H7 (cell line): ENCODE measurements around the gene CAMKK1. TPM values are rescaled to one million over a fixed set of nuclear protein-coding genes. Genes with fewer than 3 reads are reported as not detected.

Experiments used
- DNase-seq: peaks from one replicate; pipeline ENCODE4 v3.0.0; 2012
- H3K27me3 ChIP-seq: 2 replicates; pipeline ENCODE4 v1.6.0; 2011; ENCODE audit warnings: mild to moderate bottlenecking, low read length; ENCODE audit not compliant: control insufficient read depth, insufficient read depth
- H3K36me3 ChIP-seq: replicated peaks from 2 replicates; pipeline ENCODE4 v1.5.1; 2011; ENCODE audit warnings: low read length; ENCODE audit not compliant: control insufficient read depth, insufficient read depth
- H3K4me3 ChIP-seq: 2 replicates; pipeline ENCODE4 v1.5.1; 2011; ENCODE audit warnings: low read depth, mild to moderate bottlenecking, control low read depth, low read length, moderate library complexity; ENCODE audit not compliant: insufficient read depth
- total RNA-seq: library from RNA; depleted of rRNA; stranded (reverse); fragments of >200 nt; shearing (Covaris generic); gene quantifications from 2 replicates; pipeline ENCODE4 v1.2.3, GENCODE V29; 2014; rRNA removed

CAMKK1 gene
- total RNA-seq, result 6.0 and 6.7 TPM in 2 replicates

DNA sequence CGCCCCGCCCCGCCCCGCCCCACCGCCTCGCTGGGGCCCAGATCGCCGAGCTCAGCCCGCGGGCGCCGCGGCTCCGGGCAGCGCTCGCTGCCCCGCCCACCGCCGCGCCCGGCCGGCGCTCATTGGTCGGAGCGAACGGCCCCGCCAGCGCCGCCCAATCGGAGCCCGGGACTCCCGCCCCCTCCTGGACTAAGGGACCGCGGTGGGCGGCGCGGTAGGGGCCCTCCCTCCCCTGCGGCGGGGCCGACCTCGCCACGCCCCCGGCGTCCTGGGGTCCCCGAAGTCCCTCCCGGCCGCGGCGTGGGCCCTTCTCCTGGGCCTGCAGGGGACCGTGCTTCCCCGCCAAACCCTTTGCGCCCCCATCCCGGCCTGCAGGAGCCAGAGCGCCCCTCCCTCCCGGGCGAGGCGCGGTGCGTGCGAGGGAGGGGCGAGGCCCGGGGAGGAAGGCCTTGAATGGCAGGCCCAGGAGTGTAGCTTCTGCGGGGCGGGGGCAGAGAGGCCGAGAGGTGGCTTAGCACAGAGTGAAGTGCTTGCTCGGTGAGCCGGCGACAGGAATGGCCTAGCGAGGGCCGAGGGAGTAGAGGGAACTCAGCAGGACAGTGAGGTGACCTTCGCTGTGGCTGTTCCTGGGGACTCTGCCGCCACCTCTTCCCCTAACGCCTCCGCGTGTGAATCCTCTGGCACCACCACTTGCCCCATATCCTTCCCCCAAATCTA is at the start of gene CAMKK1:
TSS of gene CAMKK1 (minus strand) at position 51 of the 717 bp plus-strand sequence. CDS start 7,366 bp downstream, outside the sequence.
- Histone ChIP-seq H3K27me3 (peaks cover 4% of the 10 kb centered on the region), H3K36me3 (no peaks in the 10 kb centered on the region), H3K4me3 (peak within 1 kb of the TSS; percentile 86)
- peak; percentile 100 for DNase-seq

DNA sequence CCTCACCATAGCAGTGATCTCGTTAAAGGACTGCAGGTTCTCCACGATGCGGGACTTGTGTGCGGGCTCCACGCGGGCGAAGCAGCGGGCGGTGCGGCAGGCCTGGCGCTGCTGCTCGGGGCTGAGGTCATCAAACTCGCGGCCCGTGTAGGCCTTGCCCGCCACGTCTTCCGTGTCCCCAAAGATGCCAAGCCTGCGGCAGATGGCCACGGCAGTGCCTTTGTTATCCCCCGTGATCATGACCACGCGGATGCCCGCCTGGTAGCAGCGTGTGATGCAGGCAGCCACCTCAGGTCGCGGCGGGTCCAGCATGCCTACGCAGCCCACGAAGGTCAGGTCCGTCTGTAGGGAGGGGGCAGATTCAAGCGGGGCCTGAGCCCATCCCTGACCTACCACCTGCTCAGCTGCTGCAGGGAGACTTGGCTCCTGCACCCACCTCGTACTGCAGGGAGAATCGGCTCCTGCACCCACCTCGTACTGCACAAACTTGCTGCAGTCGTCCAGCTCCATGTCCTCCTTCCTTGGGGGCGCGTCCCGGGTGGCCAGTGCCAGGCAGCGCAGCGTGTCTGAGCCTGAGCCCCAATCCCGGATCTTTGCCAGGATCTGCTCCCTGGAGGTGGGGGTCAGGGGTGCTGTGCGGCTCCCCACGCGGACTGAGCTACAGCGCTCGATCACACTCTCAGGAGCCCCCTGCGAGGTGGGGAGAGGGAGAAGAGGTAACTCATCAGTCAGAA is 48.3 kb upstream of the CAMKK1 start:
- H3K27me3 ChIP-seq, result no peaks in the 10 kb centered on the region; the same call in 1 of the 2 replicates
- H3K36me3 ChIP-seq, result peaks cover 4% of the 10 kb centered on the region
- DNase-seq, result no peak
- no peak overlapping the region for H3K4me3 ChIP-seq

DNA sequence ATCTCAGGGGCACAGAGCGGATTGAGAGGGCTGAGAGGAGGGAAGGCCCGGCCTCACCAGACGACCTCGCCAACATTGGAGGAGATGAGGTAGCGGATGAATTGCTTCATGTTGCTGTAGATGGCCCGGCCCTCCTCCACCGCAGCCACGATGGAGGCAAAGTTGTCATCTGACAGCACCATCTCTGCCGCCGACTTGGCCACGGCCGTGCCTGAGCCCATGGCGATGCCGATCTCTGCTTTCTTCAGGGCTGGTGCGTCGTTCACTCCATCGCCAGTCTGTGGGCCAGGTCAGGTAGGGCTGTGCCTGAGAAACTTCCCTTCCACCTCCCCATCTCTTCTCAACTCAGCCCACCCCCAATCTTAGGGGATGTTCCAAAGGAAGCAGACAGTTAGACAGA is 44.5 kb upstream of the CAMKK1 start:
- Histone ChIP-seq H3K4me3 (no peak overlapping the region), H3K36me3 (peaks cover 3% of the 10 kb centered on the region; the same call in 1 of the 2 replicates), H3K27me3 (no peaks in the 10 kb centered on the region)
- DNase-seq, result no peak

DNA sequence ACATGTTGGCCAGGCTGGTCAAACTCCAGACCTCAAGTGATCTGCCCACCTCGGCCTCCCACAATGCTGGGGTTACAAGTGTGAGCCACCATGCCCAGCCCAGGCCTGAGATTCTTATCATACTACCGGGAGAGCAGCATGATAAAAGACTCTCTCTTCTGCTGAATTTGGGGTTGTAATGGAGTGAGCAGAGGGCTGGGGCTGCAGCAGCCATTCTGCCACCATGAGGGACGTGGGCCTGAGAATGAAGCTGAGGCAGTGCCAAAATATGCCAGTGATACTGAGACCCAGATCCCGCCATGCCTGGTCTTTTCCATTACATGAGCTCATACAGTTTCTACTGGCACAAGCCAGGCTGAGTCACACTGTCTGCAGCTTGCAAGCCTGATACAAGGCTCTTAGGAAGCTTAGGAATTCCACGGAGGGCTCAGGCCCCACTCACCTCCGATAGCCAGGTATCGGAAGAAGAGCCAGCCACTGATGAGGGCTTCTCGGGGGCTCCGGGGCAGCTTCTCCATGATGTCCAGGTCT is 43.0 kb upstream of the CAMKK1 start:
- no peak overlapping the region for H3K4me3 ChIP-seq
- no peaks in the 10 kb centered on the region for H3K27me3 ChIP-seq
- H3K36me3 ChIP-seq, result peaks cover 3% of the 10 kb centered on the region; the same call in 1 of the 2 replicates
- DNase-seq, result no peak

DNA sequence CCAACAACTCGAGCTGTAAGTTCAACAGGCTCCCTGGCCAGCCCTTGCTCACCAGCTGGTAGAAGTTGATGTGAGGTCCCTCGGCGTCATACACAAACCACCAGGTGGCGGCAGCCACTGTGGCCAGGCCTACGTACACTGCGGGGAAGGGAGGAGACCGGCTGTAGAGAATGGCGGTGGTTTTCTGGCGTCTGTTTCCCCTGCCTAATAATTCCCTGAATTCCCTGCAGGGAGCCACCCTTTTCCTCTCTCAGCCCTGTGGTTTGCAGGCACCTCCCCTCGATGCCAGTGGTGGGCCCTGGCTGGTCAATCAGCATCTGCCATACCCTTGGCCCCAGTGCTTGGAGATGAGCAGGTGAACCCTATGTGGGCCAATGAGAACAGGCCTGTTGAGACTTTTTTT is 42.3 kb upstream of the CAMKK1 start:
- 0 out of 2 replicates have a peak, but pooled peaks cover 3% of the 10 kb centered on the region for H3K36me3 ChIP-seq
- H3K4me3 ChIP-seq, result no peak overlapping the region
- DNase-seq, result peak; percentile 92
- H3K27me3 ChIP-seq, result no peaks in the 10 kb centered on the region

DNA sequence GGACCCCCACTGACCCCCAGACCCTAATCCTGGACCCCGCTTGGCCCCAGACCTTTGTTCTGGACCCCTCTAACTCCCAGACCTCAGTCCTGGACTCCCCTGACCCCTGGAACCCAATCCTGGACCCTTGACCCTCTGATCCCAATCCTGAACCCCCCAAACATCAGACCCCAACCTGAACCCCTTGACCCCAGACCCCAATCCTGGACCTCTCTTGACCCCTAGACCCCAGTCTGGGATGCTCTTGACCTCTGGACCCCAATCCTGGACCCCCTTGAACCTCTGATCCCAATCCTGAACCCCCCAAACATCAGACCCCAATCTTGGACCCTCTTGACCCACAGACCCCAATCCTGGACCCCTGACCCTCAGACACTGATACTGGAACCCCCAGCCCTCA is 36.9 kb upstream of the CAMKK1 start:
- Histone ChIP-seq H3K4me3 (no peak overlapping the region), H3K36me3 (0 out of 2 replicates have a peak, but pooled peaks cover 1% of the 10 kb centered on the region), H3K27me3 (no peaks in the 10 kb centered on the region)
- no peak for DNase-seq

DNA sequence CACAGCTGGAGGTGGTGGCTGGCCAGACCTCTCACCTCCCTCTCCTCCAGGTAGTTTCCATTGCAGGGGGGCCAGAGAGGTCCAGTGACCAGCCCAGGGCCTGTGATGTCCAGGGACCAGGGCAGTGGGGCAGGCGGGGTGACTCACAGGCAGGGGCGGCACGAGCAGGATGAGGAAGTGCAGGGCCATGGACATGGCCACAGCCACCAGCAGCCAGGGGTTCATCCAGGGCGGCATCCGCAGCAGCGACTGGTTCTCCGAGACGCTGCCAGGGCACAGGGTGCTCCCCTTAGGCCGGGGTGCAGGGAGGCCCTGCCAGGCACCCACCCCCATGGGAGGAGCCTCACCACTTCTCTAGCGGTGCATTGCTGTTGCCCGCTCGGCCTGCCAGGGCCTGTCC is 36.3 kb upstream of the CAMKK1 start:
- DNase-seq, result no peak
- Histone ChIP-seq H3K27me3 (no peaks in the 10 kb centered on the region), H3K4me3 (no peak overlapping the region), H3K36me3 (0 out of 2 replicates have a peak, but pooled peaks cover 1% of the 10 kb centered on the region)

DNA sequence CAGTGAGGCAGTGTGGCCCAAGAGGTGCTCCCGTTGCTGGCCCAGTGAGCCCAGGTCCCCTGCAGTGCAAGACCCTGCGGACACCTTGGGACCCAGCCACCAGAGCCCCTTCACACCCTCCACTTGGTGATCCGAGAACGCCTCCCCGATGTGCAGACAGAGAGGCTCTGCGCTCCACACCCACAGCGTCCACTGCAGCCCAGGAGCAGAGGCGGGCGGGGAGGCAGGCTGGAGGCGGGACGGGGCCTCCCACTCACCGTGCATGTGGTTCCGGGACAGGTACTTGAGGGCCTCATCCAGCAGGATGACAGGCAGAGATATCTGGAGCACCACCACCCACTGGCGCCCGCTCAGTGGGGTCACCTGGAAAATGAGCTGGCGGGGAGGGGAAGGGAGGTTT is 35.6 kb upstream of the CAMKK1 start:
- no peaks in the 10 kb centered on the region for H3K27me3 ChIP-seq
- DNase-seq, result no peak
- H3K36me3 ChIP-seq, result 0 out of 2 replicates have a peak, but pooled peaks cover 1% of the 10 kb centered on the region
- no peak overlapping the region for H3K4me3 ChIP-seq

DNA sequence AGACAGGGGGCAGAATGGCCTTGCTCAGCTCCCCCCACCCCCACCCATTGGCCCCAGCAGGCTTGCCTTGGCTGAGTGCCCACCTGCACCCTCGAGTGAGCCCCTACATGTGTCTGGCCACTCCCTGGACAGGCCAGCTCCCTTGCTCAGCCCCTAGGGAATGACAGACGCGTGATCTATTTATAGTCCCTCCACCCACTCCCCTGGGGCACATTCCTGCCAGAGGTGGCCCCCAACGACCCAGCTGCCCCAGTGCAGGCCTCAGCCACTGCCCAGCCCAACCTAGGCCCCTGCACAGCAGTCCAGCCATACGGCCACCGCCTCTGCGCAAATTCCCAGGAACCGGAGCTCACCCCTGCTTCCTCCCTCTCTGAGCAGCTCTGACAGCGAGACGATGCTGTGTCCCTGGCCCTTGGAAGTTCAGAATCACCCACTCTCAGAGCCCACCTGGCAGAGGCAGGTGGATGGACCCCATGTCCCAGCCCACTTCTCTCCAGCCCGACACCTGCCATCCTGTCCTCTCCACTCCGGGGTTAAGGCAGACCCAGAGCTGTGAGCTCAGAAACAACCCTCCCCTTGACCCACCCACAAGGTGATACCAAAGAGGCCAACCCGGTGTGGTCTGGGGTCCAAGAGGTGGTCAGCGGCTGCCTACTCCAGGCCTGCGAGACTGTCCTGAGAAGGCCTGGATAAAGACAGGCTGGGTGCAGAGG is 34.9 kb upstream of the CAMKK1 start:
- H3K4me3 ChIP-seq, result no peak overlapping the region
- DNase-seq, result no peak
- H3K27me3 ChIP-seq, result no peaks in the 10 kb centered on the region
- 0 out of 2 replicates have a peak, but pooled peaks cover 1% of the 10 kb centered on the region for H3K36me3 ChIP-seq

DNA sequence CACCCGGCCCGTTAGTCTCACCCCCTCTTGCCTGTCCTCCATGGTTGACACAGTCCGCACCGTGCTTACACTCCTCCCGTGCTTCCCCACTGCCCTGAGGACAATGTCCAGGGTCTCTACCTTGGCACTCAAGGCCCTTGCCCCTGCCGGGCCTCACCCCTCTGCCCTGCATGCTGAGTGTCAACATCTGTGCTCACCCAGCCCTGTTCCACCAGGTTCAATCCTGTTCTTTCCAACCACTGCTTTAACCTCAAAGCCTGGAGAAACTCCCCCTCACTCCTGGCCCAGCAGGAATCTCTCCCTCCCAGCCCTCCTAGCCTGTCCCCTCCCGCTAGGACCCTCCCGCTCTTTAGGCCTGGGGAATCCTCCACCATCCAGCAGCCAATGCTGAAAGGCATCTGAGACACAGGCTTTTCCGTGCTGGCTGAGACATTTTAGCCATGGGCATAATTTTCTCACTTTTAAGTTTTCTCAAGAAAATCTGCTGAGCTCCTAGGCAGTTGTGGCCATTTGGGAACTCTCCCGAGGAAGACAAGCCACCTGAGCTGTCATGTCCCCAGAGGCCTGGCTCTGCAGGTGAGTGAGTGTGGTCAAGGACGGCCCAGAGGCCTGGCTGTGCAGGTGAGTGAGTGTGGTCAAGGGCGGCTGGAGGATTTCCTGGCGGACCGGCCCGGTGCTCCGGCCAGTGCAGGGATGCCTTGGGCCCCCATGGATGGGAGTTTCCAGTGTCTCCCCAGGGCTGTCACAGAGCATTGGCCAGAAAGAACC is 34.2 kb upstream of the CAMKK1 start:
- H3K36me3 ChIP-seq, result 0 out of 2 replicates have a peak, but pooled peaks cover 1% of the 10 kb centered on the region
- H3K27me3 ChIP-seq, result no peaks in the 10 kb centered on the region
- no peak overlapping the region for H3K4me3 ChIP-seq
- no peak for DNase-seq

DNA sequence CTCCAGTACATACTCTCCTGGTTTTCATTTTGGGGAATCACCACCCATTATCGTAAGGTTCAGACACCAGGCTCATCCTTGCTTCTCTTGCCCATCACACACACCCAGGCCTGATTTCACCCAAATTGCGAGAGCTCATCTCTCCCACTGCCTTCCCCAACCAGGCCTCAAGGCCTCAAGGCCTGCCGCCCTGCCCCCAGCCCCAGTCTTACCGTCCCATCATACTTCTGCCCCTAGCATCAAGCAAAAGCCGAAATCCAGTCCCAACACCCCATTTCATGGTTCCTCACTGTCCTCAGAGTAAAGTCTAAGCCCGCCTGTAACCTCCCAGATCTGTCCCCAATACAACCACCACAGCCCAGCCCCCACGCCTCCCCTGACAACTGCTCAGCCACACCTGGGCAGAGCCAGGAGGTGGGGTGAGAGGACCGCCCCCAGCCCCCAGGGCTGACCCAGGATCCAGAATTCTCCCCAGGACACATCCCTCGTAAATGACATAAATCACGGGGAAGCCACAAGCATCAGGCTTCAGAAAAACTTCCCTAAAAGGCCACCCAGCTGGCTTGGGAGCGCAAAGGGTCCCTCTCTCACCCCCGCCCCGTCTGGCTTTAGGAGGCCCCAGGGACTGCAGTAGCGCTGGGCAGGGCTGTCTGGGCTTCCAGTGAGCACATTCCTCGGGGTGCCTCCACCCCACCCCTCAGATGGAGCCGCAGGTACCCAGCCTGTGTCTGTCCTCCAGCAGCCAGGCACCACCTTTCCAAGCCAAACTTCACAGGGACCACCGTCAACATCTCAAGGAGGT is 33.0 kb upstream of the CAMKK1 start:
- Histone ChIP-seq H3K27me3 (no peaks in the 10 kb centered on the region), H3K36me3 (0 out of 2 replicates have a peak, but pooled peaks cover 1% of the 10 kb centered on the region), H3K4me3 (no peak overlapping the region)
- DNase-seq, result peak; percentile 76

DNA sequence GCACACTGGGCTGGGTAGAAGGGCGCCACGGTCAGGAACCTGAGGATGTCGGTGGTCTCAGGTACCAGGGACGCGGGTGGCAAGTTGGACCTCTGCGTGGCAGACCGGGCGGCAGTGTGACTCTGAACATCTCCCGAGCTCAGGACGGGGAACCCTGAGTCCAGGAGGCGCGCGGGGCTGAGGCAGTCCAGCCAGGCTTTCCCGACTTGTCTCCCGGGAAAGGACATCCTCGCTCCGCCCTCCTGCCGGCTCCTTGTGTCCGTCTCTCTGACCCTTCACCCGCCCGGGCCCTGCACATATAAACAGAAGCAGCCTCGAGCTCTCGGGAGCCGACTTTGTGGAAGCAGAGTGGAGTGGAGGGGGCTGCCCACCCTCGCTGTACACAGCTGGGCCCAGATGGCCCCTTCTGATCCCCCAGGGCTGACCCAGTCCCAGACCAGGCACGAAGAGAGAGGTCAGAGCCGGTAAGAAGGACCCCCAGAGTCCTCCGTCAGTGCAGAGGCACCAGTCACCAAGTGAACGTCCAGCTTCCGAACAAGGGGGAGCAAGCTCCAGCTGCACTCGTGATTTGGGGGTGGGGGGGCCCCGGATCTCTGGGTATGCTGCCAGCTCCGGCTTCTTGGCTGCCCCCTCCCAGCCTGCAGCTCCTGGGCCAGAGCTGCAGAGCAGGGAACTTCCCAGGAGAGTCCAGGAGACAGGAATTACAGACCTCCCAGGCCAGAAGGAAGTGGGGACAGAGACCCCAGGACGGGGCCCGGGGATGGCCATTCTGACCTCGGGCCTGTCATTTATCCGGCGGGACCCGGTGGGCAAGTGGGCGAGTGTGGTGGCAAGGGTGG is 31.9 kb upstream of the CAMKK1 start:
- Histone ChIP-seq H3K36me3 (0 out of 2 replicates have a peak, but pooled peaks cover 1% of the 10 kb centered on the region), H3K4me3 (no peak overlapping the region), H3K27me3 (no peaks in the 10 kb centered on the region)
- peak; percentile 62 for DNase-seq
